Astrocyte (in vitro differentiated cells and primary cell): Measurements from ENCODE around the gene ATG4A. TPM values are rescaled to one million over a fixed set of nuclear protein-coding genes. Genes with fewer than 3 reads are reported as not detected.

Source experiments
- DNase-seq: peaks from one replicate; pipeline ENCODE4 v3.0.0-alpha.2; 2010; ENCODE audit warnings: low read depth
- FAIRE-seq: peaks from 2 replicates; lab custom pipeline; 2011; peaks lifted over from hg19 to GRCh38; lab: Jason Lieb, UNC
- H2AFZ ChIP-seq: 2 replicates; pipeline ENCODE4 v1.6.0; 2012; ENCODE audit warnings: low read depth, low read length, inconsistent platforms
- H3K27ac ChIP-seq: 2 replicates; pipeline ENCODE4 v1.5.1; 2011; ENCODE audit warnings: low read depth, low read length, inconsistent platforms
- H3K27me3 ChIP-seq: 2 replicates; pipeline ENCODE4 v1.6.0; 2011; ENCODE audit warnings: low read length, inconsistent platforms; ENCODE audit not compliant: insufficient read depth
- H3K36me3 ChIP-seq: 2 replicates; pipeline ENCODE4 v1.5.1; 2011; ENCODE audit warnings: low read length, inconsistent platforms; ENCODE audit not compliant: insufficient read depth
- H3K4me1 ChIP-seq: 2 replicates; pipeline ENCODE4 v1.5.1; 2011; ENCODE audit warnings: low read length, inconsistent platforms; ENCODE audit not compliant: insufficient read depth
- H3K4me2 ChIP-seq: 2 replicates; pipeline ENCODE4 v1.6.0; 2012; ENCODE audit warnings: low read length, inconsistent platforms
- H3K4me3 ChIP-seq: 2 replicates; pipeline ENCODE4 v1.5.1; 2011; ENCODE audit warnings: low read depth, mild to moderate bottlenecking, low read length, inconsistent platforms; ENCODE audit not compliant: insufficient read depth
- H3K79me2 ChIP-seq: 2 replicates; pipeline ENCODE4 v1.6.0; 2012; ENCODE audit warnings: mild to moderate bottlenecking, low read length, inconsistent platforms; ENCODE audit not compliant: insufficient read depth
- H3K9ac ChIP-seq: 2 replicates; pipeline ENCODE4 v1.6.0; 2012; ENCODE audit warnings: mild to moderate bottlenecking, low read length, inconsistent platforms
- H3K9me3 ChIP-seq: 2 replicates; pipeline ENCODE4 v1.5.1; 2012; ENCODE audit warnings: low read depth, mild to moderate bottlenecking, low read length, inconsistent platforms; ENCODE audit not compliant: insufficient read depth
- H4K20me1 ChIP-seq: 2 replicates; pipeline ENCODE4 v1.6.0; 2012; ENCODE audit warnings: low read length, inconsistent platforms; ENCODE audit not compliant: insufficient read depth
- H3K27ac Mint-ChIP-seq: one replicate; pipeline ENCODE4 v1.8.0; 2021; ENCODE audit warnings: mild to moderate bottlenecking, mixed read lengths; ENCODE audit not compliant: unreplicated experiment
- H3K27me3 Mint-ChIP-seq: one replicate; pipeline ENCODE4 v1.8.0; 2021; ENCODE audit warnings: low read depth, mixed read lengths; ENCODE audit not compliant: unreplicated experiment
- H3K36me3 Mint-ChIP-seq: one replicate; pipeline ENCODE4 v1.8.0; 2021; ENCODE audit warnings: low read depth, mixed read lengths; ENCODE audit not compliant: unreplicated experiment
- H3K4me1 Mint-ChIP-seq: one replicate; pipeline ENCODE4 v1.8.0; 2021; ENCODE audit warnings: low read depth, mixed read lengths; ENCODE audit not compliant: unreplicated experiment
- H3K4me3 Mint-ChIP-seq: one replicate; pipeline ENCODE4 v1.8.0; 2021; ENCODE audit warnings: mild to moderate bottlenecking, moderate library complexity, mixed read lengths; ENCODE audit not compliant: unreplicated experiment
- H3K9me3 Mint-ChIP-seq: one replicate; pipeline ENCODE4 v1.8.0; 2021; ENCODE audit warnings: mild to moderate bottlenecking, mixed read lengths; ENCODE audit not compliant: unreplicated experiment
- EZH2 ChIP-seq: IDR thresholded peaks from 2 replicates; pipeline ENCODE4 v1.6.1; 2012; ENCODE audit warnings: mild to moderate bottlenecking, low read length, inconsistent platforms; ENCODE audit not compliant: insufficient read depth
- total RNA-seq: library from RNA; stranded (reverse); gene quantifications from 2 replicates; pipeline ENCODE4 v1.2.1, GENCODE V29; 2021
- TF ChIP-seq, protein P1 (sequence below): IDR thresholded peaks from 2 replicates; pipeline ENCODE4 v1.5.1; 2011; ENCODE audit warnings: low read depth, mild to moderate bottlenecking, inconsistent platforms, low read length, moderate library complexity; ENCODE audit not compliant: insufficient read depth

Gene ATG4A
- total RNA-seq, 1 donor from 2014 or later: 10.7 TPM

DNA sequence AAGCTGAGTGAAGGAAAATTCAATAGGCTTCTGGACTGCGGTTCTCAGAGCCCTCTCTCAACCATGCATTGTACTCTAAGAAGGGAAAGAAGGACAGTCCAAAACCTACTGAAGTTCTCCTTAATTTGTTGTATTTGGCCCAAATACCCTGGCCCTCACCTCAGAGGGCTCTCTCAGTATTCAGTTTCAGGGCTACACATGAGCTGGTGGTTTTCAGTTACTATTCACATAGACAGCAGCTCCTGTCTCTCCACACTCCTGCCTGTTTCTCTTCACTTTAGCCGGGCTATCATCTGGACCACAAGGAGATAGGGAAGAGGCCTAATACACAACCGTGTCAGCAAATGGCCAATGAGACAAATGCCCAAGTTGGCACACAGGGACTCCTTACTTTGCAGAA, 66.0 kb downstream of the ATG4A start:
- H3K27ac Mint-ChIP-seq: no peak overlapping the region
- TF ChIP-seq EZH2: no peak
- TF ChIP-seq, protein P1, sequence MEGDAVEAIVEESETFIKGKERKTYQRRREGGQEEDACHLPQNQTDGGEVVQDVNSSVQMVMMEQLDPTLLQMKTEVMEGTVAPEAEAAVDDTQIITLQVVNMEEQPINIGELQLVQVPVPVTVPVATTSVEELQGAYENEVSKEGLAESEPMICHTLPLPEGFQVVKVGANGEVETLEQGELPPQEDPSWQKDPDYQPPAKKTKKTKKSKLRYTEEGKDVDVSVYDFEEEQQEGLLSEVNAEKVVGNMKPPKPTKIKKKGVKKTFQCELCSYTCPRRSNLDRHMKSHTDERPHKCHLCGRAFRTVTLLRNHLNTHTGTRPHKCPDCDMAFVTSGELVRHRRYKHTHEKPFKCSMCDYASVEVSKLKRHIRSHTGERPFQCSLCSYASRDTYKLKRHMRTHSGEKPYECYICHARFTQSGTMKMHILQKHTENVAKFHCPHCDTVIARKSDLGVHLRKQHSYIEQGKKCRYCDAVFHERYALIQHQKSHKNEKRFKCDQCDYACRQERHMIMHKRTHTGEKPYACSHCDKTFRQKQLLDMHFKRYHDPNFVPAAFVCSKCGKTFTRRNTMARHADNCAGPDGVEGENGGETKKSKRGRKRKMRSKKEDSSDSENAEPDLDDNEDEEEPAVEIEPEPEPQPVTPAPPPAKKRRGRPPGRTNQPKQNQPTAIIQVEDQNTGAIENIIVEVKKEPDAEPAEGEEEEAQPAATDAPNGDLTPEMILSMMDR: no peak
- H3K36me3 ChIP-seq: no peaks in the 10 kb centered on the region
- no peaks in the 10 kb centered on the region for H3K9me3 Mint-ChIP-seq
- DNase-seq (no peak), FAIRE-seq (no peak)
- H3K4me2 ChIP-seq: no peak overlapping the region
- no peaks in the 10 kb centered on the region for H3K9me3 ChIP-seq
- no peak overlapping the region for H3K4me3 Mint-ChIP-seq
- H2AFZ ChIP-seq: no peak overlapping the region
- no peak overlapping the region for H3K9ac ChIP-seq
- H3K4me3 ChIP-seq: no peak overlapping the region
- H4K20me1 ChIP-seq: no peaks in the 10 kb centered on the region
- H3K27me3 Mint-ChIP-seq: peaks cover 2% of the 10 kb centered on the region
- no peaks in the 10 kb centered on the region for H3K4me1 ChIP-seq
- H3K27ac ChIP-seq: no peak overlapping the region
- H3K27me3 ChIP-seq: no peaks in the 10 kb centered on the region
- no peaks in the 10 kb centered on the region for H3K79me2 ChIP-seq
- H3K4me1 Mint-ChIP-seq: no peaks in the 10 kb centered on the region
- no peaks in the 10 kb centered on the region for H3K36me3 Mint-ChIP-seq

DNA sequence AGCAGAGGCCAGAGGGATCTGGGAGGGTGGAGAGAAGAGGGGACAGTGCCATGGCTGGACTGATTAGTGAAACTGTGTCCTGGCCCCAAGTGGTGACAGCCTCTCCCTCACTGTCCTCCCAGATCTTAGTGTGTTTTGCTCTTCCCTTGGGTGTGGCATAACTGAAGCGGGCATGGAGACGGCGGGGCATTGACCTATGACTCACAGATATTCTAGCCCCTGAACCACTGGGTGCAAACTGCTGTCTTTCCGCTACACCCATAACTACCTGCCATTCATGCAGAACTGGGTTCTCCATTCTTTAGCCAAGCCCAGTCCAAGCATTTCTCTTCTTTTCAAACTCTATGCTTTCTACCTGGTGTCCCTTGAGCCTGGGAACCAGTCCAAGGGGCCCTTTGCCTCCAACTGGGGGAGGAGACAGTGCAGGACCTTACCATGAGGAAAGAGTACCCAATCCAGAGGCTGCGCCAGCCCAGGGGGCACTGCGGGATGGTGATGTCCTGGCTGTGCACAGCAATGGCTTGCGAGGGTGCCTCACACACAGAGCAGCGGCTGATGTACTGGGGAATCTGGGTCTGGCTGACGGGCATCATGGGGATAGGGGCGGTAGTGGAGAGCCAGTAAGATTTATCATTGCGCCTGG, 67.6 kb downstream of the ATG4A start:
- DNase-seq: no peak
- TF ChIP-seq, protein P1: no peak
- Histone ChIP-seq H3K27me3 (no peaks in the 10 kb centered on the region), H3K79me2 (no peaks in the 10 kb centered on the region), H3K4me2 (no peak overlapping the region), H2AFZ (no peak overlapping the region), H3K36me3 (no peaks in the 10 kb centered on the region), H3K4me3 (no peak overlapping the region), H3K9me3 (no peaks in the 10 kb centered on the region), H4K20me1 (no peaks in the 10 kb centered on the region), H3K27ac (no peak overlapping the region), H3K9ac (no peak overlapping the region), H3K4me1 (no peaks in the 10 kb centered on the region)
- no peaks in the 10 kb centered on the region for H3K36me3 Mint-ChIP-seq
- FAIRE-seq: no peak
- H3K4me3 Mint-ChIP-seq: no peak overlapping the region
- peaks cover 2% of the 10 kb centered on the region for H3K27me3 Mint-ChIP-seq
- no peak overlapping the region for H3K27ac Mint-ChIP-seq
- no peaks in the 10 kb centered on the region for H3K9me3 Mint-ChIP-seq
- H3K4me1 Mint-ChIP-seq: no peaks in the 10 kb centered on the region

DNA sequence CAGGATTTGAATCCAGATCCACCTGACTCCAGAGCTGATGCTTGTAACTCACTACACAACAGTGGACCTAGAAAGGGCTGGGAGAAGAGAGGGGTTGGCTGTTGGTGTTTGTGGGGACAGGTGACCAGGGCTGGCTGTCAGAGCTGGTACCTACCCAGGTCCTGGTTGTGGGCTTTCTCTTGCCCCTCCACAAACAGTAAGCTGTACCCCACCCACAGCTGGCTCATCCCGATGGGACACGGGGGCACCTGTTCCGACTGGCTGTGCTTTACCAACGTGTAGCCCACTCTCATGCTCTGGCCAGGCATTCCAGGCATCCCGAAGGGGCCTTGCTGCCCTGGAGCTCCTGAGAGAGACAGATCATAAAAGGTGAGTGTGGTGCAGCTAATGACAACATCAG, 68.7 kb downstream of the ATG4A start:
- no peak for TF ChIP-seq EZH2
- TF ChIP-seq, protein P1: no peak
- Histone ChIP-seq H3K4me3 (no peak overlapping the region), H4K20me1 (no peaks in the 10 kb centered on the region), H3K79me2 (no peaks in the 10 kb centered on the region), H3K4me1 (no peaks in the 10 kb centered on the region), H3K27ac (no peak overlapping the region), H3K9me3 (no peaks in the 10 kb centered on the region), H3K27me3 (no peaks in the 10 kb centered on the region), H3K9ac (no peak overlapping the region), H2AFZ (no peak overlapping the region), H3K4me2 (no peak overlapping the region), H3K36me3 (no peaks in the 10 kb centered on the region)
- Mint-ChIP-seq H3K27ac (no peak overlapping the region), H3K4me1 (no peaks in the 10 kb centered on the region), H3K27me3 (peaks cover 2% of the 10 kb centered on the region), H3K36me3 (no peaks in the 10 kb centered on the region), H3K4me3 (no peak overlapping the region), H3K9me3 (no peaks in the 10 kb centered on the region)
- FAIRE-seq: peak; percentile 73
- DNase-seq: no peak
